Measurements from ENCODE around the gene SLC2A13.

The SLC2A13 gene

DNA sequence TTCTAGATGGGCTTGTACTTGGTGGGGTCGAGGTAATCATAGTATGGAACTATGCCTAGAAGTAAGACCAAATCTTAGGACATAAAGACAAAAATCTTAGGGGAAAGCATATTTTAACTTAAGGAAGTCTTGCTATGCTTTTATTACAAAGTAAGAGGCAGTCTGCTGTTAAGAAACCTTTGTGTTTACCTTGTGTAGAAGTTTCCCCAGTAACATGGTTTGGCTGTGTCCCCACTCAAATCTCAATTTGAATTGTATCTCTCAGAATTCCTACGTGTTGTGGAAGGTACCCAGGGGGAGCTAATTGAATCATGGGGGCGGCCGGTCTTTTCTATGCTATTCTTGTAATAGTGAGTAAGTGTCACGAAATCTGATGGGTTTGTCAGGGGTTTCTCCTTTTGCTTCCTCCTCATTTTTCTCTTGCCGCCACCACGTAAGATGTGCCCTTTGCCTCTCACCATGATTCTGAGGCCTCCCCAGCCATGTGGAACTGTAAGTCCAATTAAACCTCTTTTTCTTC lies 323.8 kb downstream of the SLC2A13 start:
- Histone ChIP-seq H3K9me3 (ENCODE audit: control insufficient read depth, insufficient read depth, low read length) (no peaks in the 10 kb centered on the region), H3K36me3 (ENCODE audit: control insufficient read depth, insufficient read depth, low read length) (no peaks in the 10 kb centered on the region), H3K4me1 (ENCODE audit: control insufficient read depth, insufficient read depth, low read length) (no peaks in the 10 kb centered on the region), H3K9ac (ENCODE audit: low read depth, low read length) (no peak overlapping the region), H3K27me3 (ENCODE audit: control insufficient read depth, insufficient read depth, low read length) (no peaks in the 10 kb centered on the region), H3K4me3 (ENCODE audit: low read depth, low read length) (no peak overlapping the region)

DNA sequence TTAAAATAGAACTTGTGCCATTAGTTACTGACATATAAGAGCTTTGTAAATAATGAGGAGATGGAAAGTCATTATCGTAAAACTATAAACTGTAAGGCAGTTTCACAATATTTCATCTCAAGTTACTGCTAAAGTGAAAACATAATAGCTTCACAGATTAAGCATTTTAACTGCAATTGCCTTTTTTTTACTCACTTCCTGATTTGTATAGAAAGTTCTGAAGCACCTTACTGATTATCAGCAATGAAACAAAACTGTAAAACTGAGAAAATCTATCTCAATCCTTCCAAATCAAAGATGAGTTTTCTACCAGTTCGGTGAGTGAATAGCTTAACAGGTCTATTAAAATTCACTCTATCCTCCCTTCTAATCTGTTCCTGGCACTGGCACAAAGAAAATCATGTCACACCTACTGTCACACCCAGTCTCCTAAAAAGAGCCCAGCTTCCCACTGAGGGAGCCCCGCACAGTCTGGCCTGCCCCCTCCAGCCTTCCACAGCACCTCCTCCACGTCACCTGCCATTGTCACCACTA lies 324.9 kb downstream of the SLC2A13 start:
- H3K9me3 ChIP-seq (ENCODE audit: control insufficient read depth, insufficient read depth, low read length) = no peaks in the 10 kb centered on the region
- H3K36me3 ChIP-seq (ENCODE audit: control insufficient read depth, insufficient read depth, low read length) = no peaks in the 10 kb centered on the region
- H3K4me1 ChIP-seq (ENCODE audit: control insufficient read depth, insufficient read depth, low read length) = no peaks in the 10 kb centered on the region
- no peaks in the 10 kb centered on the region for H3K27me3 ChIP-seq (ENCODE audit: control insufficient read depth, insufficient read depth, low read length)
- H3K9ac ChIP-seq (ENCODE audit: low read depth, low read length) = no peak overlapping the region
- no peak overlapping the region for H3K4me3 ChIP-seq (ENCODE audit: low read depth, low read length)

DNA sequence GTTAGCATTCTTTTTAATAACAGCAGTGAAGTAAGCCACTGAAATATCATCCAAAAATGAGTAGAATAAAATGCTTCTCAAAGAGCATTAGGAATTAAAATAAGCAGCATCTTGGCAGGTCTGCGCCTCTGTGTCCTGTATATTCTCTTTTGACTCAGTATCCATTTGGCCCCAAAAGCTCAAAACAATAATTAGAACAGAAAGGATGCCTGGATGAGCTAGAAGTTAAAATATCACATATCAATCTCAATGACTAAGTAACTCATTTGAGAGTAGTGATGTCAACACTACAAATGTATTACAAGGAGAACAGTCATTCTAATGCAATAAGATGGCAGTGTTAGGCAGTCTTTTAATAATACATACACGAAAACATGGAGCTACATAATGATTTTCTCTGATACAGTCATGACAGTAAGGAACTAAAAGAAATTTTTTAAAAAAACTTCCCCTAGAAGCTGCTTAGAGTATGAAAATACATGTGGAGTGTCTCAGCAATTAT lies 325.4 kb downstream of the SLC2A13 start:
- no peaks in the 10 kb centered on the region for H3K27me3 ChIP-seq (ENCODE audit: control insufficient read depth, insufficient read depth, low read length)
- no peak overlapping the region for H3K4me3 ChIP-seq (ENCODE audit: low read depth, low read length)
- no peaks in the 10 kb centered on the region for H3K9me3 ChIP-seq (ENCODE audit: control insufficient read depth, insufficient read depth, low read length)
- H3K36me3 ChIP-seq (ENCODE audit: control insufficient read depth, insufficient read depth, low read length) = no peaks in the 10 kb centered on the region
- no peak overlapping the region for H3K9ac ChIP-seq (ENCODE audit: low read depth, low read length)
- no peaks in the 10 kb centered on the region for H3K4me1 ChIP-seq (ENCODE audit: control insufficient read depth, insufficient read depth, low read length)

DNA sequence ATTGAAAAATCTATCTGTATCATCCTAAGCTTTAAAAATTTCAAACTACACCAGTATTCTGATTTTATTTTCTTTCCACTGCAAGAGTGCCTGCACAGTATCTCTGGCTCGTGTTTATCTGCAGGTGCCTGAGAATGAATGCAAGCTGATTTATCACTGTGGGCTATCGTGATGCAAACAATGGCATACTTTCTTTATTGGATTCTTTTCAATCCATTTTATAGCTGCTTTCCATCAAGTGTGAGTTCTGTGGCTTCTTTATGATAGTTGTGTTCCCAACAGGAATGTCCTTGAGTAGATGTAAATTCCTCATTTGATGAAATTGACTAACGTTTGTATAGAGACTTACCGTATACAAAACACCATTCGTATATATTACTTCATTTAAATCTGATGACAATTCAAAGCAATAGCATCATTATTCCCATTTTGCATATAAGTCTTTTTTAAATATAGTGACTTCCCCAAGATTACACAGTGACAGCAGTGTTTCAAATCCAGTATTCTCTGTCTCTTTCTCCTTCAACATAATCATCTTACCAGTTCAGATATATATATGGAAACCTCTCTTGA lies 326.0 kb downstream of the SLC2A13 start:
- H3K27me3 ChIP-seq (ENCODE audit: control insufficient read depth, insufficient read depth, low read length) = no peaks in the 10 kb centered on the region
- H3K36me3 ChIP-seq (ENCODE audit: control insufficient read depth, insufficient read depth, low read length) = no peaks in the 10 kb centered on the region
- no peak overlapping the region for H3K9ac ChIP-seq (ENCODE audit: low read depth, low read length)
- H3K4me3 ChIP-seq (ENCODE audit: low read depth, low read length) = no peak overlapping the region
- no peaks in the 10 kb centered on the region for H3K4me1 ChIP-seq (ENCODE audit: control insufficient read depth, insufficient read depth, low read length)
- H3K9me3 ChIP-seq (ENCODE audit: control insufficient read depth, insufficient read depth, low read length) = no peaks in the 10 kb centered on the region

DNA sequence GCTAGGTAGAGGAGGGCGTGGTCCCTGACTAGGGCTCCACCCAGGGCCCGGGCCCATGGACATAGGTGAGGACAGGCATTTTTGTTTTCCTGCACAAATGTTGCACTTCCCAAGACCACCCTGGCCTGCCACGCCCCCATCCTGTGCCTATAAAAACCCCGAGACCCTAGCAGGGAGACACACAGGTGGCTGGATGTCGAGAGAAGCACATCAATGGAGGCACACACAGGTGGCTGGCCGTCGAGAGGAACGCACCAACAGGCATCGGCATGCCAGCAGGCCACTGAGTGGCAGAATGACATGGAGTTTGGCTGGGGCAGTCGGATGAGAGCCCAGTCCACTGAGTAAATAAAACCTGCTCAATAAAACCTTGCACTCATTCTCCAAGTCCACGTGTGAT lies 328.4 kb downstream of the SLC2A13 start:
- no peak overlapping the region for H3K9ac ChIP-seq (ENCODE audit: low read depth, low read length)
- no peaks in the 10 kb centered on the region for H3K4me1 ChIP-seq (ENCODE audit: control insufficient read depth, insufficient read depth, low read length)
- H3K36me3 ChIP-seq (ENCODE audit: control insufficient read depth, insufficient read depth, low read length) = no peaks in the 10 kb centered on the region
- H3K9me3 ChIP-seq (ENCODE audit: control insufficient read depth, insufficient read depth, low read length) = no peaks in the 10 kb centered on the region
- H3K27me3 ChIP-seq (ENCODE audit: control insufficient read depth, insufficient read depth, low read length) = no peaks in the 10 kb centered on the region
- no peak overlapping the region for H3K4me3 ChIP-seq (ENCODE audit: low read depth, low read length)

DNA sequence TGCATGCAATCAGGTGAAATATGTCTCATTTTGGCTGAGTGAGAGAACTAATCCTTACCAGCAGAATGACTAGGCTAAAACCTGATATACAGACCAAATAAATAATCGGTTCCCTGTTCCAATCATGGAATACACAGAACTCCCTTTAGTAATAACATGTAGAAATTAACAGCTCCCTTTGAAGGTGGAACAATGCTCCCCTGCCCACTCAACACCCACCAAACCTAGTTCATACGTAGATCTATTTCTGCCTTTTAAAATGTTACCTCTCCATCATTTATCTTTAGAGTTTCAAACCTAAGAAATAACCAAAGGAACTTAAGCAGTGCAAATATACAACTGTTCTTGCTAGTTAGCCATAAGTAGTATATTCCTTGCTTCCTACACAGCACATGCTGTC lies 332.6 kb downstream of the SLC2A13 start:
- Histone ChIP-seq H3K9ac (ENCODE audit: low read depth, low read length) (no peak overlapping the region), H3K9me3 (ENCODE audit: control insufficient read depth, insufficient read depth, low read length) (no peaks in the 10 kb centered on the region), H3K4me3 (ENCODE audit: low read depth, low read length) (no peak overlapping the region), H3K4me1 (ENCODE audit: control insufficient read depth, insufficient read depth, low read length) (no peaks in the 10 kb centered on the region), H3K36me3 (ENCODE audit: control insufficient read depth, insufficient read depth, low read length) (no peaks in the 10 kb centered on the region), H3K27me3 (ENCODE audit: control insufficient read depth, insufficient read depth, low read length) (no peaks in the 10 kb centered on the region)

DNA sequence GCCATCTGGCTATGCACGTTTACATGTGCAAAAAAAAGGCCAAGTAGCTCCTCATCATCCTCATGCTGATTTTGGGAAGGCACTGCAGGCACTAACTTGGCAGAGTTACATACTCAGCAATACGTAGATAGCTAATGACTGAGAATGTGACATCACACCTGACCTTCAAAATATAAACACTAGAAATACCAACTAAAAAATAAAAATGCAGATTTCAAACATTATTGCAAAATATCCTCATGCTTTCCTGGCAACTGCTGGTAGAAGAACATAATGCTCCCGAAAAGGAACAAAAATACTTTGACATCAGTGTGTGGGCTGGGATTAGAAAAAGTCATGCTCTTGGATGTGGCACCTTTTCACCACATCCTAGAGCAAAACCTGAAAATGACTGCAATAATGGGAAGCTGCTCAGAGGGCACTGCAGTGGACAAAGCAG lies 333.0 kb downstream of the SLC2A13 start:
- Histone ChIP-seq H3K4me1 (ENCODE audit: control insufficient read depth, insufficient read depth, low read length) (no peaks in the 10 kb centered on the region), H3K9me3 (ENCODE audit: control insufficient read depth, insufficient read depth, low read length) (no peaks in the 10 kb centered on the region), H3K4me3 (ENCODE audit: low read depth, low read length) (no peak overlapping the region), H3K36me3 (ENCODE audit: control insufficient read depth, insufficient read depth, low read length) (no peaks in the 10 kb centered on the region), H3K9ac (ENCODE audit: low read depth, low read length) (no peak overlapping the region), H3K27me3 (ENCODE audit: control insufficient read depth, insufficient read depth, low read length) (no peaks in the 10 kb centered on the region)

DNA sequence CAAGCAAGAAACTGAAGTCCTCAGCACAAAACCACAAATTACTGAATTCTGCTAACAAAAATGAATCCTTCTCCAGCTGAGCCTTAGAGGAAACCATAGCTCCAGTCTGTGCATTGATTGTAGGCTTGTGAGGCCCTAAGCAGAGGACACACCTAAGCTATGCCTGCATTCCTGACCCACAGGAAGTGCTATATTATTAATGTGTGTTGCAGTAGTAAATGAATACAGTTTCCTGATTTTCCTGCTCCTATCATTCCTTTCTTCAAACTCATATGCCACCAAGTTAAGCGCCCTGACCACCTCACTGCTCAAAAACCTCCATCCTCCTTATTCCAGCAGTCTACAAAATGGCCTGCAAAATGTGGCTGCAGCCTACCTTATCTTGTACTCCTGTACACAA lies 334.4 kb downstream of the SLC2A13 start:
- H3K9me3 ChIP-seq (ENCODE audit: control insufficient read depth, insufficient read depth, low read length) = no peaks in the 10 kb centered on the region
- no peaks in the 10 kb centered on the region for H3K36me3 ChIP-seq (ENCODE audit: control insufficient read depth, insufficient read depth, low read length)
- no peaks in the 10 kb centered on the region for H3K4me1 ChIP-seq (ENCODE audit: control insufficient read depth, insufficient read depth, low read length)
- no peak overlapping the region for H3K9ac ChIP-seq (ENCODE audit: low read depth, low read length)
- H3K27me3 ChIP-seq (ENCODE audit: control insufficient read depth, insufficient read depth, low read length) = no peaks in the 10 kb centered on the region
- no peak overlapping the region for H3K4me3 ChIP-seq (ENCODE audit: low read depth, low read length)

DNA sequence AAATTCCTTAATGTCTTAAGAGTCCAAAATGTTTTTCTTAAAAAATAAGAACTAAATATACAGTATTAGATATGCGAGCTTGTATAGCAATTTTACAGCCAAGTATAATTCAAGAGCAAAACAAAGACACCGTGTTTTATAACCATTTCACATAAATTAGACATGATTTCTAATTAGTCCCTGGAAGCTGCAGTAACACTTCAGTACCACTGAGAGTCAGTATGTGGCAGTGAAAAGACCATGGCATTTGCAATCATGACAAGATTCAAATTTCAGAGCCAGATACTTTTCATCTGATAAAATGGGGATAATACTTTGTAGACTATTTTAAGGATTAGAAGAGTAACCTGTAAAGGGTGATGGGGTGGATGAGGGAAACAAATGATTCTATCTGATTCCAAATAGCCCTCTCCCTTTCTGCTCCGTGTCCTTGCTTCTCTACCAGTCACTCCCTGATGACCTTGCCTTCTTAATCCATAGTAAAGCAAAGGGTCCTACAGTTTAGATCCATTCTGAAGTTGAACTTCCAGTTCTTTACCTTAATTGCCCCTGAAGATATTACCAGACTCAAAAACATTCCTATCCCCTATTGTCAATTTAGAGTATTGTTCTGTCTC lies 340.8 kb downstream of the SLC2A13 start:
- Histone ChIP-seq H3K27me3 (ENCODE audit: control insufficient read depth, insufficient read depth, low read length) (no peaks in the 10 kb centered on the region), H3K36me3 (ENCODE audit: control insufficient read depth, insufficient read depth, low read length) (no peaks in the 10 kb centered on the region), H3K4me3 (ENCODE audit: low read depth, low read length) (no peak overlapping the region), H3K4me1 (ENCODE audit: control insufficient read depth, insufficient read depth, low read length) (peaks cover 10% of the 10 kb centered on the region), H3K9me3 (ENCODE audit: control insufficient read depth, insufficient read depth, low read length) (no peaks in the 10 kb centered on the region), H3K9ac (ENCODE audit: low read depth, low read length) (no peak overlapping the region)

DNA sequence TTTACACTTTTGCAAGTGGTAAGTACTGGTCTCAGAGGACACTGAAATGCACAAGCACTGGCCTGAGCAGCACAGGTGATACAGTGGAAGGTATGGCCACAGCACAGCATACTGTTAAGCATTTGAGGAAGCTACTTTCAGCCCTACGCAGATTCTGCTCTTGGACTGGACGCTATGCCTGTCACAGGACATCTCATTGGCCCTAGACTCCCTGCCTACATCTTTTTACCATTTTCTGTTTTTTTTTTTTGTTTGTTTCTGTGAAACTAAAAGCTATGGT lies 342.1 kb downstream of the SLC2A13 start:
- no peak overlapping the region for H3K4me3 ChIP-seq (ENCODE audit: low read depth, low read length)
- no peak overlapping the region for H3K9ac ChIP-seq (ENCODE audit: low read depth, low read length)
- H3K4me1 ChIP-seq (ENCODE audit: control insufficient read depth, insufficient read depth, low read length) = peaks cover 10% of the 10 kb centered on the region
- no peaks in the 10 kb centered on the region for H3K27me3 ChIP-seq (ENCODE audit: control insufficient read depth, insufficient read depth, low read length)
- H3K36me3 ChIP-seq (ENCODE audit: control insufficient read depth, insufficient read depth, low read length) = no peaks in the 10 kb centered on the region
- H3K9me3 ChIP-seq (ENCODE audit: control insufficient read depth, insufficient read depth, low read length) = no peaks in the 10 kb centered on the region

DNA sequence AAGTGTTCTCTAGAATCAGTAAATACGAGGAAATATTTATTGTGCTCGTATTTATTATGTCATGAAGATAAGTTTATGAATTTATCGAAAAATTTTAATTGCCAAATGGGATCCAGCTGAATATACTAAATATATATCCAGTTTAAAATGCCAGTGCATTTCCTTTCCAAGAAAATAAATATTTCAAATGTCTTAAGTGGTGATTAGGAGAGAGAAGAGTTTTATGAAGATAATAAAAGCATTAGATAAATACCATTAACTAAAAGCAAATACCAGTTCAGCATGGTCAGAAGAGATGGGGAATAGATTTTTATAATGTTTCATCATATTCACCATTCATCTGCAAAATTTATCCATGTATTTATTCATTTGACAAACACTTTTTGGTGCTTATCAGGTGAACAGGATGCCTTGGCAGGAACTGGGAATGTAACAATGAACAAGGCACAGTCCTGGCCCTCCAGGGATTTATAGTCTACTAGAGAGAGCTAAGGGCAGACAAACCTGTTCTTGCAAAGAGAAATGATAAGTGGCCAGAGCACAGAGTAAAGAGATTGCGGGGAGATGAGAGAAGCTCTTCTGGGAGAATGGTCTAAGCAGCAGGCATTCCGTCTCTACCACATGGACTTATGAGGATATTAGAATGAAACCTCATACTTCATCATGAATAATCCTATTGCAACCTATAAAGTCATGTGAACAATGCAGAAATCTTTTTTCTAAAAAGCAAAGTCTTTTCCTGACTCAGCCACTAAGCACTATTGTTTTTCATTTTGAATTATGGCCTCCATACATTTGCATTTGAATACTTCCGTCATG lies 342.6 kb downstream of the SLC2A13 start:
- H3K36me3 ChIP-seq (ENCODE audit: control insufficient read depth, insufficient read depth, low read length) = no peaks in the 10 kb centered on the region
- H3K4me1 ChIP-seq (ENCODE audit: control insufficient read depth, insufficient read depth, low read length) = peaks cover 10% of the 10 kb centered on the region
- H3K9ac ChIP-seq (ENCODE audit: low read depth, low read length) = no peak overlapping the region
- no peaks in the 10 kb centered on the region for H3K9me3 ChIP-seq (ENCODE audit: control insufficient read depth, insufficient read depth, low read length)
- no peaks in the 10 kb centered on the region for H3K27me3 ChIP-seq (ENCODE audit: control insufficient read depth, insufficient read depth, low read length)
- no peak overlapping the region for H3K4me3 ChIP-seq (ENCODE audit: low read depth, low read length)
